SK-N-DZ (cell line): ENCODE measurements around the gene CLSTN3. TPM values are rescaled to one million over a fixed set of nuclear protein-coding genes. Genes with fewer than 3 reads are reported as not detected.
A peak's percentile ranks its signal among the peaks of the same experiment; 100 is the strongest.

Experiments
- DNase-seq: peaks from one replicate; pipeline ENCODE4 v3.0.0-alpha.2; 2015; ENCODE audit warnings: low spot score
- polyA plus RNA-seq, 2 experiments: library from polyadenylated mRNA; depleted of rRNA; stranded (reverse); fragments of >200 nt; gene quantifications; 2 replicates each; pipeline ENCODE4 v1.2.3, GENCODE V29; 2014

Gene CLSTN3
- polyA plus RNA-seq (2014; cell fraction: cytosol; rRNA removed): 17.8 and 32.5 TPM in 2 replicates
- polyA plus RNA-seq (2014; cell fraction: nucleus; rRNA removed): 31.9 and 48.0 TPM in 2 replicates

DNA sequence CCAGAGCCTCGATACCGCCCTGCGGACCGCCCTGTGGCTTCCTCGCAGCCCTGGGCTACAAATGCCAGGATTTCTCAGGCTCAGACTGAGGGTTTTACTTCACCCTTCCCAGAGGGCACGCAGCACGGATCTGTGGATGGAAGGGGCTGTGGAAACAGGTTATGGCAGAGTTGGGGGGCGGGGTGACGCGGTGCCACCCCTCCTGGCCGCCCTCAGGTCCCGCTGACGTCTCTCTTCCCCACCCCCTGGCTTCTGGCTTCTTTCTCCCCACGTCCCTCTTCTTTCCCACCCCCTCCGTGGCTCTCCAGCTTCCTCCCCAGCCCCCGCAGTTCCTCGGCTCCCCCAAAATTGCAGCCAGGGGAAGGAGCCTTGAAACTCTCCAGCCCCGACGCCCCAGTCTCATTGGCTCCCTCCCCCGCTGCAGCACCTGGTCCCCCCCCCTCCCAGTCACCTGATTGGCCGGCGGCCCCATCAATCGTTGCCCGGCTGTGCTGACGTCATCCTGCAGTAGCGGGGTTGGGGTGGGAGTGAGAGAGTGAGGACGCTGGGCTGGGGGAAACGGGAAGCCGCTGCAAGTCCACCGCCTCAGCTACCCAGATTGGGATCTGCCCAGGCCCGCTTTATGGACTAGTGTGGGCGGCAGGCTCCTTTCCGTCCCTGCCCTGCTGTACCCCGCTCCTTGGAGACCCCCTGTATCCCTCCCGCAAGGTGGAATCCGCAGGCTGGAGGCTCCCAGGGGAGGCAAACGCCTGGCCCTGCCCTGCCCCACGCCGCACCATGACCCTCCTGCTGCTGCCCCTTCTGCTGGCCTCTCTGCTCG, at the start of gene CLSTN3:
CLSTN3 (plus strand) TSS at position 500 of the 820 bp plus-strand sequence; CDS start at position 778, 278 bp downstream.
- peak; percentile 85 for DNase-seq

DNA sequence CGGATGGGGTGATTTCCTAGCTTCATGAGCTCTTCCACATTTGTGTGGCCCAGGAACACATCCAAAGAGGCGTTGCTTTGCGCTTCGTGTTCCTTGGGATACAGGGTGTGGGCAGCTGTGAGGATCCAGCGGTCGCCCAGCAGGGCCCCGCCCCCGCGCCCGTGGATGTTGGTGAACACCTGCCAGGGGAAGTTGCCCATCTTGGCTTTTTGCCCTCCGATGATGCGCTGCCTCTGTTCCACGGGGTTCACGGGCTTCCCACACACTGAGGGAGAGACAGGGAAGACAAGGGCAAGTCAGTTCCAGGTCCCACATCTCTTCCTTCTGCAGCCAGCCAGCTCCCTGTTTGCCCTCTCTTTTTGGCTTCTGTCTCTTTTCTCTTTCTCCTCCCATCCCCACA, 49.1 kb upstream of the CLSTN3 start:
- DNase-seq: no peak

DNA sequence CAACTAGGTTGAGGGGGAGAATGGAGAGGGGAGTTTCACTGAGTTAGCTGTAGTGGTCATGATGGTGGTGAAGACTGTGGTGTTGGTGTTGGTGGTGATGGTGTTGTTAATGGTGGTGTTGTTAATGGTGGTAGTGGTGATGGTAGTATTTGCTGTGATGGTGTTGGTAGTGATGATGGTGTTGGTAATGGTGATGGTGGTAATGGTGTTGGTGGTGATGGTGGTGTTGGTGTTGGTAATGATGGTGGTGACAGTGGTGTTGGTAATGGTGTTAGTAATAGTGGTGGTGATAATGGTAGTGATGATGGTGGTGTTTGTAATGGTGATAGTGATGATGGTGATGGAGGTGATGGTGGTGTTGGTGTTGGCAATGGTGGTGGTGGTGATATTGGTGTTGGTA, 47.0 kb upstream of the CLSTN3 start:
- DNase-seq: no peak

DNA sequence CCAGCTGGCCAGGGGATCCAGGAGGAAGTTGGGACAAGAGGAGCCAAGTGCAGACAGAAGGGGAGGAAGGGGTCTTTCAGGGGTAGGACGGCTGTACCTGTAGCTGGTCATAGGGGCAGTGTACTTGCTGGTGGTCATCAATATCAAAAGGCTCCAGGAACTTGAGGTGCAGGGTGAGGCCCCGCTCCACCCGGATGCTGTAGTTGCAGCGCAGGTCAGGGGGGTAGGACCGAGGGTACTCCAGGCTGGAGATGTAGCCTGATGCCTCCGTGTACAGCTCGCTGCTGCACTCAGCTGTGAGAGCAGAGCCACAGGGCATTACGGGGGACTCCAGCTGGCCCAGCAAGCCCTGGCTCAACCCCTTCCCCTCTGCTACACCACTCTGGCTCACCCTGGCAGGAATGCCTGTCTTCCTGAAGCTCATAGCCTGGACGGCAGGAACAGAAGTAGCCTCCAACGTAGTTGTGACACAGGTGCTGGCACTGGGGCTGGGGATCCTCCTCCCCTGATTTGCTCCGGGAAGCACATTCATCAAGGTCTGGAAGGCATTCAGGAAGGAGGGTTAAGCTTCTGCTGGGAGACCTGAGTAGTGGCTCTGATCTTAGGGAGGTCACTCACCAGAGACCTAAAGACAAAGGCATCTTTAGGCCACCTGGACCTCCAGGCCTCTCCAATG, 40.8 kb upstream of the CLSTN3 start:
- DNase-seq: no peak

DNA sequence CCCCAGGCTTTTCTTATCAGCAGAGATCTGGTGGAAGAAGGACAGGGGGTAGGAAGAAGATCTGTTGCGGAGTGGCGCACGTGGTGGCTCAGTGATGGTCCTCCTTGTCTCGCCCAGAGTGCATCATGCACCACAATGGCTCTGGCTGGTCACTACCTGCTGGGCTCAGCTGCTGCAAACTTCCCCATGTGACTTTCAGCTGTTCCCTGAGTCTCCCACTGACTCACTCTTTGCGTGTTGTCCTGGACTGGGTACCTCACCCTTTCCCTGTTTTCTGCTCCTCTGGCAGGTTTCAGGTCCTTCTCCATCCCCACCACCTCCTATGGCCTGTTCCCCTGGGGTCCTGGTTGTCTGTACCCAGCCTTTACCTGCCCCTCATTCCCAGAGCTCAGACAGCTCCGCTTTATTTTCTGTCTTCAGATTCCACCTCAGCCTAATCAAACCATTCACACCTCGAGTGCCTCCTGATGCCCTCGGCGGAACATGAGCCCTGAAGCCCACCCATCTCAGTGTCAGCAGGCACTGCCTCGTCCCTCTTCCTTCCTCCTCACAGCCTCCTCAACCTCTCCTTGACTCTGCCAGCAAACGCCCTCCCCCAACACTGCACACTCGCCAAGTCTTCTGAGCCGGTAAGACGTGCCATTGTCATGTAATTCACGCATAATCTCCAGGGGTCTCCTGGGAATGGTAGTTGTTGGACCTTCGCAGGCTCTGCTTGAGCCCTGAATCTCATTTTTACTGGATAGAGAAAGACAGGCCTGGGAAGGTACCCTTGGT, 39.8 kb upstream of the CLSTN3 start:
- no peak for DNase-seq

DNA sequence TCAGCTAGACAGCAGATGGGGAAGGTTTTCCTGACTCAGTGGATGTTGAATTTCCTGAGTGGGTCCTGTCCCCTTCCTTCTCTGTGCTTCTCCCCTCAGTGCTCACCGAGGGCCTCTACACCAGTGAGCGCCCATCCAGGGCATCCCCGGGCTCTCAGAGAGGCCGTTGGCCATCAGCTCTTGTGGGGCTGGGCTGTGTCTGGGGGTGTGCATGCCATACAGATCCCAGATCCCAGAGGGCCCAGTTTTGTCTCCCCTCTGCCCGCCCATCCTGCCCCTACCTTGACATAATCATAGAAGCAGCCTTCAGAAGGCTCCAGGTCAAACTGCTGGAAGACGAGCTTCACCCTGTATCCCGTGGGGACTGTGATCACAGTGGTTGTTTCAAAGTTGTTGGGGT, 39.0 kb upstream of the CLSTN3 start:
- no peak for DNase-seq

DNA sequence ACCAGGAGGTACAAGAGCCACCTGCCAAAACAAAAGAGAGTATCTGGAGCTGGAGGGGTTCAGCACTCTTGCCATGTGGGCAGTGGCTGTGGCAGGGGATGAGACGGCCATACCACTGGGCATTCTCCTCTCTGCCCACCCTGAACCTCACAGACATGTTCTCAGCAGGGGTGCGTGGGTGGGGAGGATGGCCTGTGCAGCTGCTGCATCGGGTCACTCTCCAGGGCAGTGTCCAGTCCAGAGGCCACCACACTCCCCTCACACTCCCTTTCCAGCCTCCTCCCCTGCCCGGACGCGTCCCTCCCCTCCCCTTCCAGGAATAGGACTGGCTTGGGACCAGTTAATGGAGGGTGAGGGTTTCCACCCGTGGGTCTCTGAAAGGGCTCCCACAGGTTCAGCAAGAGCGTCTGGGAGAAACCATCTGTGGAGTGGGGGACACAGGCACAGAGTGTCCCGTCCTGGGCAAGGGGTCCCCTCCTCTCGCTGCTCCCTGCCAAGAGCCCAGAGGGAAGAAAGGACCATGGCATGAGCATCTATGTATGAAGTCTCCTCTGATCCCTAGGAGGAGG, 38.4 kb upstream of the CLSTN3 start:
- no peak for DNase-seq

DNA sequence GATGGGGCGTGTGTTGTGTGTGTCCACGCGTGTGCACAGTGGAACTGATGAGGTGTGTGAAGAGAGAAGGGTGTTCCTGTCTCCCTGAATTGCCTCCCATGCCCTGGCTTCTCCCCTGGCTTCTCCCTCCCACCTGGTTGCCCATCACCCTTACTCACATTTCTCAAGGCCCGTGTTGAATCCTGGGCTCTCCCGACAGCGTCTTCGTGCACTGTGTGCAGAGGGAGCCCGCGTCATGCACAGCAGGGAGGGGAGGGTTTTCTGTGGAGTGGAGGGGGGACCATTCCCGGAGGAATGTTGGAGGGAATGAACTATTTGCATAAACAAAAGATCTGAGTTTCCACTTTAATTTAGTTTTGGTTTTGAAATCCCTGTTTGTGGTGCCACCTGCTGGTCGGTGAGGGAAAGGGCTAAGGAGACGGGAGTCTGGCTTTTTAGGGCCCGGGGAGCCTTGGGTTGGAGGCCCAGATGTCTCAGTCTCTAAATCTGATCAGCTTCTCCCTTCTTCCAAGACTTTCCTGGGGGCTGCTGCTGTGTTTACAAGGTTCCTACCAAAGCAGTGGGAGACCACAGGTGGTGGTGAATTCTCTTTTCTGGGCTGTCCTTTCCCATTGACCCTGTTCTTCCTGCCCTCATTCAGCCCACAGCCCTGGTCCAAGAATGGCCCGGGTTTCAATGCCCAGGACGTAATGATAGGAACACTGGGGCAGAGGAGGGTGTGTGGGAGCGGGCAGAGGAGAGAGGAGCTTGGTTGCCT, 37.8 kb upstream of the CLSTN3 start, which contains the start of gene C1R:
C1R (minus strand) TSS at position 217 of the 757 bp plus-strand sequence; CDS start at position 160, 57 bp downstream.
- peak; percentile 71 for DNase-seq

DNA sequence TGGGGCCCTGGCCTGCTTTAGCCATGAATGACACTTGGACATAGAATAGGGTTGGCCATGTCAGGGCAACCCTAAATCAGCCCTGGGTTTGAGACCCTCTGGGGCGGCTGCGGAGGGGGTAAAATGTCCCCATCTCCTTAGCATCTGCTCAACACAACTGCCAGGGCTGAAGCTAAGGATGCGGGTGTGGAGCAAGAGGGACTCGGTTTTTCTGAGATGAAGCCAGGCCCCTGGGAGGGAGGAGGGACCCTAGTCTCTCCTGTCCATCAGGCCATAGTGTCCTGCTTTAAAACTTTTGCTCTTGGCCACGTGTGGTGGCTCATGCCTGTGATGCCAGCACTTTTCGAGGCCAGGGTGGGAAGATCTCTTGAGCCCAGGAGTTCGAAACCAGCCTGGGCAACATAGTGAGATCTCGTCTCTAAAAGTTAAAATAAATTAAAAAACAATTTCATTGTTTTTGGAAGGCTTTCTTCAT, 37.1 kb upstream of the CLSTN3 start:
- no peak for DNase-seq

DNA sequence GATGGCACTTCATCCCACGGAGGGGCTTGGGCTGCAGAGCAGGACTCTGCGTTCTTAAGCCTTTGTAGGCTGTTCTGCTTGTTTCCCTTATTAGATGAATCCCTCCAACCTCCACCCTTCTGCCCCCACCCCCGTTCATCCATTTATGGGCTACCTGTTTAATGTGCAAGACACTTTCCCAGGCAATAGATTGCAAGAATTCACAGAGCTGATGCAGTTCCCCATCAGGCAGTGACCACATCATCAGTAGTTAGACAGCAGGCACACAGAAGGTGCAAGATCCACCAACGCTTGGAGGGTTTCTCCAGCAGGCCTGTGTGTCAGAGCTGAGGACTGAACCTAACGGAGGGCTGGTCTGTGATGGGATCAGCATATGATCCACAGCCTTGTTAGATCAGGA, 36.7 kb upstream of the CLSTN3 start:
- DNase-seq: no peak

DNA sequence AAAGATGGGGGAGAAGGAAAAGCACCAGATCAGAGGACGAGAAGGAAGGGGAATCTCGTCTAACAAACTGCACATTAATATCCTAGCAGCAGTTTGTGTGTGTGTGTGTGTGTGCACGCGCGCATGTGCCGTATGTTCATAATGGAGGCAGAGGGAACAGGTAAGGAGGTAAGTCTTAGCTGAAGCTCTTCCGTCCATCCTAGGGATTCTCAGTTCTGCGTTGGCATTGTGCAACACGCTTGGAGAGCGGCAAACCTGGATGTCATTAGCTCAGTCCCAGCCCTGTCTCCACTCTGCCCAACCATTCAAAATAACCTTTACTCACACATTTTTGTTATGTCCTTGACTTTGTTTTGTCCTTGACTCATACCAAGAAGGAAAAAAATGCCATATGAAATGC, 36.3 kb upstream of the CLSTN3 start:
- no peak for DNase-seq

DNA sequence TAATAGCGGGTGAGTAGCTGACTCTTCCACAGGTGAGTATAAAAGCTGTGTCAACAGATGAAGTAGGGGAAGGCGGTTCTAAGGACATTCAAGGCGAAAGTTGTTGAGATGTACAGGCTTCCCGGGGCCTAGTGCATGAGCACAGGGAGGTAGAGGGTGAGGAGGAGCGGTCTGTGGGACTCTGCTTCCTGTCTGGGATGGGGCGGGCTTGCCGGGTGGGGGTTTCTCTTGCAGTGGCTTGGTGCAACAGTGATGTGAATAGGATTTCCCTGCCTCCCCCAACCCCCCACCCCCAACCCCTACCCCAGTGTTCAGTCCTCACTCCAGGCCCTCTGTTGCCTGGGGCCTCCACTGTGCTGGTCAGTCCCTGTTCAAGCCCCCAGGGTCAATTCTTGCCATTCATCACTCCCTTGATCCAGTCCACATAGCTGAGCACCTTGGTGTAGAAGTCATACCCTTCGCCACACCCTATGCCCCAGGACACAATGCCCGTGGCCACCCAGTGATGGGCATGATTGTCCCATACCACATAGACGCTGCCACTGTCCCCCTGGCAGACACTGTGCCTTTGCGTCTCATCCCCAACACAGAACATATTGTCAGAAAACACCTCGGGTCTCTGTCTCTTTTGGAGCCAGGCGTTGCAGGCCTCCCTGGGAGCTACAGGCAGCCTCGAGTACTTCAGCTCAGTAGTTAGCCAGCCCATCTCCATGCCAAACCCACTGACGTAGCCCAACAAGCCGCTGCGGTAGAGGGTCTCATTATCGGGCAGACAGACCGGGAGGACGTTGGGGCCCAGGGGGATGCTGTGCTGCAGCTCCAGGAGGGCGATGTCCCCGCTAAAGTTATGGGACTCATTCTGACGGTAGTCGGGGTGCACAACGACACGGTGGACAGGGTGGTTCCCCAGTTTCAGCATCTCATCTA, 33.9 kb upstream of the CLSTN3 start:
- no peak for DNase-seq

DNA sequence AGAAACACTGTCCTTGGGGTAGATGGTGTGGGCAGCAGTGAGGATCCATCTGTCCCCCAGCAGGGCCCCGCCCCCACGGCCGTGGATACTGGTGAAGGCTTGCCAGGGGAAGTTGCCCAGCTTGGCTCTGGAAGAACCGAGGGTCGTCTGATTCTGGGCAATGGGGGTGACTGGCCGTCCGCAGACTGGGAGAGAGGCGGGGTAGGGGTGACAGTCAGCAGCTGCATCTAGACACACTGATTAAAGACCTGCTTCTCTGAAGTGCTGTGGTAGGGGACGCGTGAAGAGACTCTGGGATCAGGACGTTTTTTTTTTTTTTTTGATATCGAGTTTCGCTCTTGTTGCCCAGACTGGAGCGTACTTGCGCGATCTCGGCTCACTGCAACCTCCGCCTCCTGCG, 33.2 kb upstream of the CLSTN3 start:
- peak; percentile 49 for DNase-seq

DNA sequence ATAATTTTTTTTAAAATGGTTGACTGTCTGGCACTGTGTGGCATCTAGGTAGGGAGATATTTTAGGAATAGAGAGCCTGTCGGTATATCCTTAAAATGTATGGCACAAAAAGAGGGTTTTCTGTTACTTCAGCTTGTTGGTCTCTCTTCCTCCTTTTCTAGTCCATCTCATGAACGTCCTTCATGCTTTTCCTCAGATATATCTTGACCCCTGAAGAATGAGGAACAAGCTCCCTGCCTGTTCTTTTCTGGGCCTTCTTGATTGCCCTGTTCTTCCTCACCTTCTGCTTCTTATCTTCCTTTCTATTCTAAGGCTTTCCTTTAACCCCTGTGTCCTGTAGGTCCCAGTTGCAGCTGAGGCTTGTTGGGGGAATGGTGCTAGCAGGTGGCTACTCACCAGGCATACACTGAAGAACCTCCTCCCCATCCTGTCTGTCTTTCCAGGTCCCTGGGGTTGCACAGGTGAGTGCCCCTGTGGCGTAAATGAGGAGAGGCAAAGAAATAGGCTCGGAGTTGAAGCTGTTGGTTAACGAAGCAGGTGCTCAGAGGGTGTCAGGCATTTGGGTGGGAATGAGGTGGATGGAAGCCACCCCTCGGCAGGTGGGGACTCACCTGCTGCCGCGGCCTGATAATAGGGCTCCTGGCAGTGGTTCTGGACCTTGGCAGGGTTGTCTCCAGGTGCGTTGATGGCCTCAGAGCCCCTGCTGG, 30.7 kb upstream of the CLSTN3 start:
- DNase-seq: no peak

DNA sequence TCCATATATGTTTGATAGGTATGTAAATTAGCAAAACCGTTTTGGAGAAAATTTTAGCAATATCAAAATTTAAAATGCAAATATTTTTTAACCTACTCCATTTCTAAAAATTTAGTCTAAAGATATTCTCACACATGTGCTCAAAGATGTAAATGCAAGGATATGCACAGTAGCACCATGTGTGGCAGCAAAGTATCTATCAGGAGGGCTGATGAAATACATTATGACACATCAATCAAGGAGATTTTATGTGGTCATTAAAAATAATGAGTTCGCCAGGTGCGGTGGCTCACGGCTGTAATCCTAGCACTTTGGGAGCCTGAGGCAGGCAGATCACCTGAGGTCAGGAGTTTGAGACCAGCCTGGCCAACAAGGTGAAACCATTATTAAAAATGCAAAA, 29.9 kb upstream of the CLSTN3 start:
- no peak for DNase-seq

DNA sequence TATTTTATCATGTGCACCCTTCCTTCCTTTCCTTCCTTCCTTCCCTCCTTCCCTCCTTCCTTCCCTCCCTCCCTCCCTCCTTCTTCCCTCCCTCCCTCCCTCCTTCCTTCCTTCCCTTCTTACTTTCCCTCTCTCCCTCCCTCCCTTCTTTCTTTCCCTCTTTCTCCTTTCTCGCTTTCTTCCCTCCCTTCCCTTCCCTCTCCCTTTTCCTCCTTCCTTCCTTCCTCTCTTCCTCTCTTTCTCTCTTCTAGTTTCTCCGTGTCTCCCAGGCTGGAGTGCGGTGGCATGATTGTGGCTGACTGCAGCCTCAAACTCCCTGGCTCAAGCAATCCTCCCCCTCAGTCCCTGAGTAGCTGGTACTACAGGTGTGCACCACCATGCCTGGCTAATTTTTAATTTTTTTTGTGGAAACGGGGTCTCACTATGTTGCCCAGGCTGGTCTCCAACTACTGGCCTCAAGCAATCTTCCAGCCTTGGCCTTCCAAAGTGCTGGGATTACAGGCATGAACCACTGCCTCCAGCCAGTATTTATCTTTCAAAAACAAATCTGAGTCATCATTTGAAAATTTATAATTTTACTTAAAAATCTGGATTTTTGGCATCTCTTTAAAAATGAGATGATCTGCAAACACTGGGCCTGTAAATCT, 29.0 kb upstream of the CLSTN3 start:
- DNase-seq: no peak

DNA sequence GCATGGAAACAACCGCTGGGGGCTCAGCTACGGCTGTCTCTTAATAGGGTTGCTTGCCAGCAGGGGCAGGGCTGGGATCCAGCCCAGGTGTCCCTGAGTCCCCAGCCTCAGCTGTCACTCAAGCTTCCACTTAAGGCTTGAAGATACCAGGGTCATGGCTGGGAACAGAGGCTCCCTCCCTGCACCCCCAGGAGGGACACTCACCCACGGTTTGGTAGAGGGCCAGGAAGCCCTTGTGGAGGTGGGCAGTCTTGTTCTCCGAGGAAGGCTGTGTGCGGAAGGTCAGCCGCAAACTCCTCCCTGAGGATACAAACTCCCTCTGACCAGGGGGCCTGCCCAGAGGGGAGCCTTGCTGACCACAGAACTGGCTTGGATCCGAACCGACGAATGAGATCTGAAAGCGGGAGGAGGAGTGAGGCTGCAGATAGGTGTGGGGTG, 28.5 kb upstream of the CLSTN3 start:
- DNase-seq: no peak

DNA sequence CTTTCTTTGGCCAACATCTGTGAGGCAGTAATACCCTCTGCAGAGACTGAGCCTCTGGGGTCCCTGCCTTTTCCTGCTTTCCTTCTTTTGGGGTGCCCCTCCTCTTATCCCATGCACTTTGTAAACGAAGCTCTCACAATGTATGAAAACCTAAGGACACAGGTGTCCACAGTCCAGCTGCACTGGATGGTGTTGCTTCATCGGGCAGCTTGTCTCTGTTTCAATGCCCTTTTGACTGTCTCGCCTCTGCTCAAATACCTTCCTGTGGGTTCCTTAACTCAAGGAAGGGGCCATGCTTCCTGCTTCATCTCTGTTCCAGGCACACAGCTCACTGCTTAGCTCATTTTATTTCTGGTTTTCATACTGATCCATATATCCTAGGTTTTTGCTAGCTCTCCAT, 27.6 kb upstream of the CLSTN3 start:
- DNase-seq: no peak
